HG02840 (cell line): ENCODE data around the gene CBFA2T3.
"Not testable (repeated sequence)": the region's sequence is repeated elsewhere in the genome, so short reads cannot be mapped to it uniquely, and the experiment has no call there.

Experiments used
- ATAC-seq: cut with Tn5 transposase; IDR thresholded peaks from one replicate; pipeline ENCODE4 v1.9.1; 2021; ENCODE audit warnings: mild to moderate bottlenecking, moderate library complexity, moderate number of reproducible peaks; ENCODE audit not compliant: unreplicated experiment, low FRiP score

The CBFA2T3 gene

GRCh38 chr16:89013692-89014402, 36.8 kb upstream of the CBFA2T3 start:
- ATAC-seq, result no peak

GRCh38 chr16:89013111-89013510, 36.1 kb upstream of the CBFA2T3 start:
- ATAC-seq, result no peak

GRCh38 chr16:89012622-89012995, 35.6 kb upstream of the CBFA2T3 start:
- no peak for ATAC-seq

GRCh38 chr16:89011909-89012621, 35.1 kb upstream of the CBFA2T3 start:
- no peak for ATAC-seq

- no peak for ATAC-seq
Observed at GRCh38 chr16:89010210-89010925, 33.4 kb upstream of the CBFA2T3 start.

GRCh38 chr16:89009343-89010209, 32.6 kb upstream of the CBFA2T3 start:
- no peak for ATAC-seq

GRCh38 chr16:89008796-89009195, 31.8 kb upstream of the CBFA2T3 start:
- ATAC-seq, result not testable (repeated sequence)

- no peak for ATAC-seq
Observed at GRCh38 chr16:89007371-89008249, 30.6 kb upstream of the CBFA2T3 start.

- no peak for ATAC-seq
Observed at GRCh38 chr16:89006036-89006752, 29.2 kb upstream of the CBFA2T3 start.

- ATAC-seq, result no peak
Observed at GRCh38 chr16:89005201-89006035, 28.4 kb upstream of the CBFA2T3 start.

- no peak for ATAC-seq
Observed at GRCh38 chr16:89004209-89004831, 27.3 kb upstream of the CBFA2T3 start.

- ATAC-seq, result no peak
Observed at GRCh38 chr16:89003831-89004208, 26.8 kb upstream of the CBFA2T3 start.

- no peak for ATAC-seq
Observed at GRCh38 chr16:89002851-89003830, 26.1 kb upstream of the CBFA2T3 start.

GRCh38 chr16:89002081-89002480, 25.1 kb upstream of the CBFA2T3 start:
- ATAC-seq, result not testable (repeated sequence)

- no peak for ATAC-seq
Observed at GRCh38 chr16:89001117-89002027, 24.4 kb upstream of the CBFA2T3 start.
